Osteoblast (primary cell): ENCODE results near the gene CENPF. TPM values are rescaled to one million over a fixed set of nuclear protein-coding genes. Genes with fewer than 3 reads are reported as not detected.
"Not testable (repeated sequence)": the region's sequence is repeated elsewhere in the genome, so short reads cannot be mapped to it uniquely, and the experiment has no call there.

ENCODE experiments used
- DNase-seq: peaks from one replicate; pipeline ENCODE4 v3.0.0; 2011; ENCODE audit warnings: low spot score, mixed read lengths; ENCODE audit not compliant: insufficient read length; ENCODE audit errors: missing footprints
- H2AFZ ChIP-seq: 2 replicates; pipeline ENCODE4 v1.6.0; 2011; ENCODE audit warnings: mild to moderate bottlenecking, low read length
- H3K27ac ChIP-seq: 2 replicates; pipeline ENCODE4 v1.5.1; 2011; ENCODE audit warnings: mild to moderate bottlenecking, low read depth, low read length, moderate library complexity
- H3K27me3 ChIP-seq: 2 replicates; pipeline ENCODE4 v1.6.0; 2012; ENCODE audit warnings: mild to moderate bottlenecking, control low read depth, inconsistent platforms, low read length, moderate library complexity; ENCODE audit not compliant: insufficient read depth
- H3K36me3 ChIP-seq: 2 replicates; pipeline ENCODE4 v1.5.1; 2011; ENCODE audit warnings: mild to moderate bottlenecking, low read length, control low read depth, moderate library complexity; ENCODE audit not compliant: insufficient read depth
- H3K4me1 ChIP-seq: 2 replicates; pipeline ENCODE4 v1.5.1; 2011; ENCODE audit warnings: mild to moderate bottlenecking, low read length, control low read depth, moderate library complexity; ENCODE audit not compliant: insufficient read depth
- H3K4me2 ChIP-seq: 2 replicates; pipeline ENCODE4 v1.6.0; 2011; ENCODE audit warnings: mild to moderate bottlenecking, low read length; ENCODE audit not compliant: insufficient read depth
- H3K4me3 ChIP-seq: fragments of 200-600 bp; sonication (generic); 3 replicates; pipeline ENCODE4 v1.5.1; 2012; ENCODE audit warnings: mild to moderate bottlenecking, low read length, inconsistent platforms; ENCODE audit not compliant: insufficient read depth
- H3K79me2 ChIP-seq: 2 replicates; pipeline ENCODE4 v1.6.0; 2012; ENCODE audit warnings: mild to moderate bottlenecking, low read length, control low read depth, inconsistent platforms; ENCODE audit not compliant: insufficient read depth
- H3K9me3 ChIP-seq: 2 replicates; pipeline ENCODE4 v1.5.1; 2011; ENCODE audit warnings: low read depth, low read length, control low read depth
- H4K20me1 ChIP-seq: 2 replicates; pipeline ENCODE4 v1.6.0; 2012; ENCODE audit warnings: mild to moderate bottlenecking, low read length, control low read depth; ENCODE audit not compliant: insufficient read depth
- CTCF ChIP-seq: IDR thresholded peaks from 2 replicates; pipeline ENCODE4 v1.5.1; 2011; ENCODE audit warnings: mild to moderate bottlenecking, low read depth, low read length, moderate library complexity; ENCODE audit errors: extremely low read depth
- total RNA-seq: library from RNA; depleted of rRNA; stranded (reverse); fragments of >200 nt; gene quantifications from 2 replicates; pipeline ENCODE4 v1.2.3, GENCODE V29; 2012

Gene CENPF
- total RNA-seq, 1 donor, result 8.3 TPM

- Histone ChIP-seq H3K9me3 (no peaks in the 10 kb centered on the region), H3K27me3 (no peaks in the 10 kb centered on the region), H3K36me3 (no peaks in the 10 kb centered on the region), H3K4me1 (peaks cover 13% of the 10 kb centered on the region), H3K4me3 (no peak overlapping the region), H4K20me1 (no peaks in the 10 kb centered on the region), H3K27ac (no peak overlapping the region), H3K79me2 (peaks cover 95% of the 10 kb centered on the region), H2AFZ (no peak overlapping the region), H3K4me2 (no peak overlapping the region)
- no peak for TF ChIP-seq CTCF
- no peak for DNase-seq
These were observed 6.7 kb downstream of the CENPF start for GRCh38 chr1:214609692-214610091.

GRCh38 chr1:214610136-214610535 lies 7.1 kb downstream of the CENPF start:
- H3K27ac ChIP-seq, H3K36me3 ChIP-seq, H3K4me2 ChIP-seq, H3K4me3 ChIP-seq, H3K9me3 ChIP-seq, H4K20me1 ChIP-seq, H2AFZ ChIP-seq, DNase-seq, H3K27me3 ChIP-seq: not testable (repeated sequence)
- Histone ChIP-seq H3K79me2 (peaks cover 95% of the 10 kb centered on the region), H3K4me1 (peaks cover 12% of the 10 kb centered on the region)

- Histone ChIP-seq H3K9me3 (no peaks in the 10 kb centered on the region), H3K4me3 (no peak overlapping the region), H3K27ac (peak overlapping the region; percentile 36), H3K36me3 (peaks cover 22% of the 10 kb centered on the region), H3K4me1 (peaks cover 21% of the 10 kb centered on the region), H3K27me3 (no peaks in the 10 kb centered on the region), H3K79me2 (peaks cover 62% of the 10 kb centered on the region), H4K20me1 (no peaks in the 10 kb centered on the region), H3K4me2 (peak overlapping the region; percentile 21), H2AFZ (no peak overlapping the region)
- no peak for DNase-seq
- TF ChIP-seq CTCF, result no peak
These were observed 12.1 kb downstream of the CENPF start for GRCh38 chr1:214615109-214615508.

- H3K36me3 ChIP-seq, result peaks cover 29% of the 10 kb centered on the region
- no peaks in the 10 kb centered on the region for H3K27me3 ChIP-seq
- no peaks in the 10 kb centered on the region for H4K20me1 ChIP-seq
- H3K27ac ChIP-seq, result peak overlapping the region; percentile 32
- H3K4me3 ChIP-seq, result no peak overlapping the region
- H2AFZ ChIP-seq, result no peak overlapping the region
- no peak for TF ChIP-seq CTCF
- peaks cover 55% of the 10 kb centered on the region for H3K79me2 ChIP-seq
- H3K4me2 ChIP-seq, result no peak overlapping the region
- no peak for DNase-seq
- peaks cover 21% of the 10 kb centered on the region for H3K4me1 ChIP-seq
- no peaks in the 10 kb centered on the region for H3K9me3 ChIP-seq
These were observed 12.9 kb downstream of the CENPF start for GRCh38 chr1:214615871-214616270.
